K562 (cell line): ENCODE data around the gene GART. TPM values are rescaled to one million over a fixed set of nuclear protein-coding genes. Genes with fewer than 3 reads are reported as not detected.

ENCODE experiments used
- ARID1B ChIP-seq: fragments of 450-650 bp; IDR thresholded peaks from 2 replicates; pipeline ENCODE4 v1.6.1; 2016; ENCODE audit warnings: antibody characterized with exemption, mild to moderate bottlenecking, inconsistent platforms
- BRF2 ChIP-seq: IDR thresholded peaks from 3 replicates; pipeline ENCODE4 v1.6.1; 2011; ENCODE audit warnings: borderline replicate concordance, mild to moderate bottlenecking; ENCODE audit not compliant: insufficient read length, insufficient read depth
- EGR1 ChIP-seq: fragments of 450-650 bp; conservative IDR thresholded peaks from 2 replicates; pipeline ENCODE4 v1.6.1; 2017; ENCODE audit warnings: mild to moderate bottlenecking
- HDAC8 ChIP-seq: fragments of 450-650 bp; IDR thresholded peaks from 2 replicates; pipeline ENCODE4 v1.6.1; 2016; ENCODE audit warnings: mild to moderate bottlenecking, missing genetic modification characterization, moderate library complexity, missing compliant biosample characterization
- KLF13 ChIP-seq: fragments of 450-650 bp; IDR thresholded peaks from 2 replicates; pipeline ENCODE4 v1.6.1; 2016; ENCODE audit warnings: missing genetic modification characterization, low read depth, mild to moderate bottlenecking, missing compliant biosample characterization, moderate library complexity, borderline replicate concordance
- MED1 ChIP-seq: sonication (generic); formaldehyde crosslinking; IDR thresholded peaks from 2 replicates; pipeline ENCODE4 v1.8.1; 2023; ENCODE audit warnings: missing genetic modification reagents, borderline replicate concordance
- POLR2A ChIP-seq: fragments of 450-650 bp; conservative IDR thresholded peaks from 2 replicates; pipeline ENCODE4 v1.6.1; 2016
- RCOR1 ChIP-seq, 2 experiments: IDR thresholded peaks; 2 replicates each; pipeline ENCODE4 v1.6.1; 2012; ENCODE audit warnings: low read depth in 2 of 2, low read length in 2 of 2, borderline replicate concordance in 1 of 2, improper control_type of control experiment in 1 of 2
- RNF219 ChIP-seq: fragments of 250-450 bp; sonication (Bioruptor Pico); IDR thresholded peaks from 2 replicates; pipeline ENCODE4 v1.5.0; 2022; ENCODE audit warnings: mild to moderate bottlenecking
- SP1 ChIP-seq: sonication (generic); formaldehyde crosslinking; IDR thresholded peaks from 2 replicates; pipeline ENCODE4 v1.8.1; 2022; ENCODE audit warnings: mild to moderate bottlenecking, missing genetic modification reagents
- TOE1 ChIP-seq, 2 experiments: fragments of 450-650 bp in 1 of 2; sonication (generic) in 1 of 2; formaldehyde crosslinking in 1 of 2; IDR thresholded peaks; 2 replicates each; pipeline versions ENCODE4 v1.7.1 to v1.8.0; 2016 to 2022; ENCODE audit warnings: borderline replicate concordance in 2 of 2, mild to moderate bottlenecking in 2 of 2, antibody characterized with exemption in 1 of 2, inconsistent platforms in 1 of 2, low read depth in 1 of 2, missing genetic modification reagents in 1 of 2, moderate library complexity in 1 of 2
- UBTF ChIP-seq, 2 experiments: IDR thresholded peaks; 2 replicates each; pipeline ENCODE4 v1.6.1; 2012; ENCODE audit warnings: improper control_type of control experiment in 2 of 2, low read depth in 2 of 2, low read length in 2 of 2, borderline replicate concordance in 1 of 2
- ZNF133 ChIP-seq: fragments of 250-450 bp; sonication (Bioruptor Pico); IDR thresholded peaks from 2 replicates; pipeline ENCODE4 v1.4.0; 2020; ENCODE audit warnings: mild to moderate bottlenecking
- ZNF717 ChIP-seq: fragments of 250-450 bp; sonication (Bioruptor Pico); IDR thresholded peaks from 2 replicates; pipeline ENCODE4 v1.5.0; 2021
- ZNF77 ChIP-seq: fragments of 250-450 bp; sonication (Bioruptor Pico); IDR thresholded peaks from 2 replicates; pipeline ENCODE4 v1.5.0; 2020
- polyA plus RNA-seq, 8 experiments: library from polyadenylated mRNA; depleted of rRNA in 4 of 8; stranded (reverse) in 5 of 8; unstranded in 3 of 8; fragments of >200 nt; fragmentation: Nextera tagmentation in 2 of 8; fragmentation: Illumina TruSeq in 1 of 8; extraction: Ambion mirVana in 2 of 8; extraction: Trizol in 1 of 8; gene quantifications; 2 replicates each; pipeline versions ENCODE4 v1.2.1 to v1.2.3, GENCODE V29; 2011 to 2014; ENCODE audit warnings: inconsistent platforms in 1 of 8, missing spikeins in 1 of 8
- total RNA-seq, 7 experiments: library from RNA; depleted of rRNA in 6 of 7; stranded (reverse); fragments of >200 nt in 6 of 7; fragmentation: Illumina TruSeq in 2 of 7; extraction: Trizol in 2 of 7; gene quantifications; 2 replicates each; pipeline versions ENCODE4 v1.2.1 to v1.2.3, GENCODE V29; 2011 to 2021; ENCODE audit warnings: low replicate concordance in 1 of 7
- TF ChIP-seq, protein P1 (sequence below): fragments of 450-650 bp; IDR thresholded peaks from 2 replicates; pipeline ENCODE4 v1.6.1; 2014; ENCODE audit warnings: low read depth, mild to moderate bottlenecking, moderate library complexity, borderline replicate concordance

GART gene
- total and polyA plus RNA-seq, 9 of the 15 experiments (the other 6 are each of a cell fraction or from before 2014, with no cell fraction given): 141 to 429 (median 349) TPM

DNA sequence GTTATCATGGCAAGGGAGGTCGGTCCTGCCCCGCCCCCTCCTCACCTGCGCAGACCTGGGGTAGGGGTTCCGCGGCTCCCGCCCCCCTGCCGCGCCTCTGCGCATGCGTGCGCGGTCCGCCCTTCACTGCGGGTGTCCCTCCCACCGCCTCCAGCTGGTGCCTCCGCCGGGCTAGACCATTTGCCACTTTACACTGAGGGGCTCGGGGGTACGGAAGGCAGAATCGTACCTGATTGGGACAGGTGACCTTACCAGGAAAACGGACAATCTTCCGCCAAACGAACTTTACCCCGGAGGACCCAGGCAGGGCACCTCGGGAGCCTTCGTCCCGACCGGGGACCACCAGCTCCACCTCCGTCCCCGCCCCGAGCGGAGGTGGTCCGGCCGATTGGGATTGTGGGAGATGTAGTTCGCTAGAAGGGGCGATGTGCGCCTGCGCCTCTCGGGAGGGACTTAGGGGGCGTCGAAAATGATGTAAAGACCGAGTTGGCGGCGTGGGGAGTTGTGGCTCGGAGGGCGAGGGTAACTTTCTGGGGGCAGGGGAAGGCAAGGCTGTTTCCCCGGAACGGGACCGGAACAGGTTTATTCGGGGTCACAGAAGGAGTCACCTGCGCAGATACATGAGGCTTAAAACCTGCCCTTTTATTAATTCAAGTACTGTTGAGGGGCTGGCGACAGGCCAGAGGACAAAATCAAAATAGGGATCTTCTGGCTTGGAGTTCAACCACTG is 50.4 kb downstream of the GART start, which contains the start of gene DNAJC28 (continued):
- no peak for TF ChIP-seq ZNF717 (CRISPR knock-in tag)
- peak; percentile 96 for TF ChIP-seq EGR1
- TF ChIP-seq ARID1B: no peak
- TF ChIP-seq TOE1 (IDR thresholded peaks at IDR 0.05; ENCODE audit: borderline replicate concordance): peak; percentile 97
- 0 out of 2 replicates have a peak, but pooled peaks have one; percentile 41 for TF ChIP-seq TOE1 (CRISPR knock-in tag; IDR thresholded peaks at IDR 0.05; ENCODE audit: borderline replicate concordance, low read depth)
- TF ChIP-seq UBTF (IDR thresholded peaks at IDR 0.05; ENCODE audit: borderline replicate concordance in 1 of 2, low read depth in 2 of 2, low read length in 2 of 2): no peak
- TF ChIP-seq BRF2: no peak
- peak; percentile 85 for TF ChIP-seq POLR2A
- peak; percentile 81 for TF ChIP-seq KLF13
- TF ChIP-seq RCOR1 (IDR thresholded peaks at IDR 0.05; ENCODE audit: borderline replicate concordance in 1 of 2, low read depth in 2 of 2, low read length in 2 of 2): no peak
- TF ChIP-seq, protein P1, sequence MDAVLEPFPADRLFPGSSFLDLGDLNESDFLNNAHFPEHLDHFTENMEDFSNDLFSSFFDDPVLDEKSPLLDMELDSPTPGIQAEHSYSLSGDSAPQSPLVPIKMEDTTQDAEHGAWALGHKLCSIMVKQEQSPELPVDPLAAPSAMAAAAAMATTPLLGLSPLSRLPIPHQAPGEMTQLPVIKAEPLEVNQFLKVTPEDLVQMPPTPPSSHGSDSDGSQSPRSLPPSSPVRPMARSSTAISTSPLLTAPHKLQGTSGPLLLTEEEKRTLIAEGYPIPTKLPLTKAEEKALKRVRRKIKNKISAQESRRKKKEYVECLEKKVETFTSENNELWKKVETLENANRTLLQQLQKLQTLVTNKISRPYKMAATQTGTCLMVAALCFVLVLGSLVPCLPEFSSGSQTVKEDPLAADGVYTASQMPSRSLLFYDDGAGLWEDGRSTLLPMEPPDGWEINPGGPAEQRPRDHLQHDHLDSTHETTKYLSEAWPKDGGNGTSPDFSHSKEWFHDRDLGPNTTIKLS: peak; percentile 92
- peak; percentile 93 for TF ChIP-seq SP1 (CRISPR knock-in tag)
- TF ChIP-seq HDAC8 (tag): peak; percentile 38; the same call in 1 of the 2 replicates
- TF ChIP-seq ZNF77 (CRISPR knock-in tag): no peak
- TF ChIP-seq MED1 (CRISPR knock-in tag): no peak
- TF ChIP-seq RNF219: no peak
- TF ChIP-seq ZNF133: no peak
